ENCODE measurements around the gene NOS3. TPM values are rescaled to one million over a fixed set of nuclear protein-coding genes. Genes with fewer than 3 reads are reported as not detected.

NOS3 gene
- total RNA-seq, 1 donor from 2014 or later, result 15.1 TPM

- TF ChIP-seq CTCF (IDR thresholded peaks at IDR 0.05), result no peak
- intact Hi-C loops (cut with DNase I), result no loop called here
- peaks cover 13% of the 10 kb centered on the region for H3K4me1 ChIP-seq
- peaks cover 66% of the 10 kb centered on the region for H3K27me3 ChIP-seq (ENCODE audit: low read depth)
- DNase-seq (no peak), ATAC-seq (no peak)
- H3K9me3 ChIP-seq, result no peaks in the 10 kb centered on the region
- peak overlapping the region; percentile 54 for H3K4me3 ChIP-seq
- H3K27ac ChIP-seq, result no peak overlapping the region
- H3K36me3 ChIP-seq, result no peaks in the 10 kb centered on the region
These were observed 15.1 kb upstream of the NOS3 start for GRCh38 chr7:150975536-150976319.

- Histone ChIP-seq H3K27me3 (ENCODE audit: low read depth) (peaks cover 76% of the 10 kb centered on the region), H3K9me3 (no peaks in the 10 kb centered on the region), H3K4me3 (peak overlapping the region; percentile 21), H3K27ac (no peak overlapping the region), H3K36me3 (no peaks in the 10 kb centered on the region), H3K4me1 (peaks cover 13% of the 10 kb centered on the region)
- intact Hi-C loops (cut with DNase I), result no loop called here
- DNase-seq (no peak), ATAC-seq (no peak)
- no peak for TF ChIP-seq CTCF (IDR thresholded peaks at IDR 0.05)
These were observed 14.1 kb upstream of the NOS3 start for GRCh38 chr7:150976529-150977381.

- Histone ChIP-seq H3K4me1 (peaks cover 13% of the 10 kb centered on the region), H3K27ac (no peak overlapping the region), H3K36me3 (no peaks in the 10 kb centered on the region), H3K27me3 (ENCODE audit: low read depth) (peaks cover 84% of the 10 kb centered on the region), H3K4me3 (peak overlapping the region; percentile 21), H3K9me3 (no peaks in the 10 kb centered on the region)
- intact Hi-C loops (cut with DNase I), result no loop called here
- DNase-seq (no peak), ATAC-seq (no peak)
- TF ChIP-seq CTCF (IDR thresholded peaks at IDR 0.05), result no peak
These were observed 13.3 kb upstream of the NOS3 start for GRCh38 chr7:150977382-150978125.

DNA sequence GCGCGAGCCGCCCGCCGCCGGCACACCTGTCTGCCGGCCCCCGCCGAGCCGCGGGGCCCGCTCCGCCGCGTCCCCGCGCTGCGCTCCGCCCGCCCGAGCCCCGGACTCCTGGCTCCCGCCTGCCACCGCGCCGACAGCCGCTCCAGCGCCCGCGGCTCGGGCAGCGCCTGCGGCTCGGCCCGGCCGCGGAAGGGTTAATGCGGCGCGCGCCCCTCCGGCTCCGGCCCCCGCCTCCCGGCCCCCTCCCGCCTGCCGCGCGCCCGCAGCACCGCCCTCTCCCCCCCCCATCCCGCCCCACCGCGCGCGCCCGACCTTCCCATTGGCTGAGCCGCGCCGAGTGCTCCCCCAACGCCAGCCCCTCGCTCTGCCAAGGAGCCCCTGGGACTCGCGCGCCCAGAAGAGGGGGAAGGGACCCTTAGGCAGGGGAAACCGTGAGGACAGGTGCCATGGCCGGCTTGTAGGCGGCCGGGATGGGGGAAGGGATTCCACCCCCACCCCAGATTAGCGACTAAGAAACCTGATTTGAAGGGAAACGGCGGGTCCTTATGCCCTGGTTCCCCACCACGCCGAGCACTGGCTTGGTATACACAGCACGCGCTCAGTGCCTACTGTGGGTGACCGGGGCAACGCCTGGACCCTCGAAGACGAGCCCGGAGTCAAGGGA, 12.6 kb upstream of the NOS3 start, which contains the start of gene KCNH2:
Gene KCNH2 (minus strand): TSS at position 196 of the 664 bp plus-strand sequence. CDS start 408 bp downstream, outside the sequence.
- Histone ChIP-seq H3K4me1 (peaks cover 13% of the 10 kb centered on the region), H3K36me3 (no peaks in the 10 kb centered on the region), H3K4me3 (peak within 1 kb of the TSS; percentile 42), H3K27me3 (ENCODE audit: low read depth) (peaks cover 84% of the 10 kb centered on the region), H3K27ac (no peak within 1 kb of the TSS), H3K9me3 (no peaks in the 10 kb centered on the region)
- intact Hi-C loops (cut with DNase I), result no loop called here
- DNase-seq, result no peak
- no peak for ATAC-seq
- TF ChIP-seq CTCF (IDR thresholded peaks at IDR 0.05), result no peak

Measured in lower lobe of right lung (tissue), 2 donors.